Keratinocyte (primary cell): ENCODE data around the gene SC5D. TPM values are rescaled to one million over a fixed set of nuclear protein-coding genes. Genes with fewer than 3 reads are reported as not detected.

Experiments
- DNase-seq: peaks from one replicate; pipeline ENCODE4 v3.0.0-alpha.2; 2011; ENCODE audit warnings: low read depth, missing footprints, low spot score
- FAIRE-seq: peaks from 2 replicates; lab custom pipeline; 2011; peaks lifted over from hg19 to GRCh38; lab: Jason Lieb, UNC
- H2AFZ ChIP-seq: 2 replicates; pipeline ENCODE4 v1.6.0; 2012; ENCODE audit warnings: low read length, control low read depth, inconsistent platforms; ENCODE audit not compliant: control insufficient read depth
- H3K27ac ChIP-seq: 2 replicates; pipeline ENCODE4 v1.5.1; 2011; ENCODE audit warnings: low read length; ENCODE audit not compliant: control insufficient read depth, insufficient read depth
- H3K27me3 ChIP-seq: 3 replicates; pipeline ENCODE4 v1.6.0; 2011; ENCODE audit warnings: low read length; ENCODE audit not compliant: control insufficient read depth, insufficient read depth; ENCODE audit errors: extremely low read depth
- H3K36me3 ChIP-seq, 2 experiments: 2 replicates in 1 of 2; 3 replicates in 1 of 2; pipeline ENCODE4 v1.5.1; 2011; ENCODE audit warnings: low read length in 2 of 2, mild to moderate bottlenecking in 1 of 2; ENCODE audit not compliant: control insufficient read depth in 2 of 2, insufficient read depth in 2 of 2; ENCODE audit errors: extremely low read depth in 1 of 2
- H3K4me1 ChIP-seq: 3 replicates; pipeline ENCODE4 v1.5.1; 2011; ENCODE audit warnings: low read length; ENCODE audit not compliant: control insufficient read depth, insufficient read depth; ENCODE audit errors: extremely low read depth
- H3K4me2 ChIP-seq: 3 replicates; pipeline ENCODE4 v1.6.0; 2011; ENCODE audit warnings: low read depth, low read length; ENCODE audit not compliant: control insufficient read depth, insufficient read depth; ENCODE audit errors: extremely low read depth
- H3K4me3 ChIP-seq, 3 experiments: fragments of 200-600 bp in 1 of 3; sonication (generic) in 1 of 3; 2 replicates in 2 of 3; 3 replicates in 1 of 3; pipeline ENCODE4 v1.5.1; 2011 to 2016; ENCODE audit warnings: low read length in 3 of 3, mild to moderate bottlenecking in 3 of 3, control low read depth in 2 of 3, inconsistent platforms in 1 of 3, low read depth in 1 of 3, mixed read lengths in 1 of 3, mixed run types in 1 of 3, moderate library complexity in 1 of 3; ENCODE audit not compliant: control insufficient read depth in 2 of 3, insufficient read depth in 2 of 3; ENCODE audit errors: extremely low read depth in 1 of 3
- H3K79me2 ChIP-seq: 2 replicates; pipeline ENCODE4 v1.6.0; 2012; ENCODE audit warnings: low read length; ENCODE audit not compliant: control insufficient read depth, insufficient read depth
- H3K9ac ChIP-seq: 3 replicates; pipeline ENCODE4 v1.6.0; 2011; ENCODE audit warnings: low read length; ENCODE audit not compliant: control insufficient read depth, insufficient read depth; ENCODE audit errors: extremely low read depth
- H3K9me1 ChIP-seq: 3 replicates; pipeline ENCODE4 v1.6.0; 2011; ENCODE audit warnings: low read length; ENCODE audit not compliant: control insufficient read depth, insufficient read depth; ENCODE audit errors: extremely low read depth
- H3K9me3 ChIP-seq: 2 replicates; pipeline ENCODE4 v1.5.1; 2012; ENCODE audit warnings: low read depth, low read length; ENCODE audit not compliant: control insufficient read depth
- H4K20me1 ChIP-seq: 3 replicates; pipeline ENCODE4 v1.6.0; 2011; ENCODE audit warnings: low read length; ENCODE audit not compliant: control insufficient read depth, insufficient read depth; ENCODE audit errors: extremely low read depth
- CTCF ChIP-seq, 3 experiments: IDR thresholded peaks in 1 of 3; conservative IDR thresholded peaks in 1 of 3; optimal IDR thresholded peaks in 1 of 3; 2 replicates in 2 of 3; 3 replicates in 1 of 3; pipeline versions ENCODE3 to v1.5.1; 2011; ENCODE audit warnings: low read length in 3 of 3, mild to moderate bottlenecking in 3 of 3, moderate library complexity in 2 of 3, control low read depth in 1 of 3, inconsistent platforms in 1 of 3; ENCODE audit not compliant: insufficient read depth in 2 of 3; ENCODE audit errors: extremely low read depth in 1 of 3
- EZH2 ChIP-seq: IDR thresholded peaks from one replicate; pipeline ENCODE4 v1.6.1; 2012; ENCODE audit warnings: inconsistent platforms, mild to moderate bottlenecking, low read length, moderate library complexity
- dilution Hi-C: fragments of 300-500 bp; cut with MboI; formaldehyde crosslinking; loops from one replicate; pipeline ENCODE4 v1.7.0; 2020; ENCODE audit warnings: low sequenced_read_pairs; ENCODE audit not compliant: extremely low pct_ligation_motif_present
- polyA plus RNA-seq, 5 experiments: library from polyadenylated mRNA; depleted of rRNA in 3 of 5; stranded (reverse) in 3 of 5; stranded (forward) in 1 of 5; unstranded in 1 of 5; fragments of >200 nt; gene quantifications; 1 replicate in 1 of 5; 2 replicates in 3 of 5; 3 replicates in 1 of 5; pipeline versions ENCODE4 v1.2.1 to v1.2.3, GENCODE V29; 2011 to 2012; ENCODE audit warnings: missing spikeins in 2 of 5, low read depth in 1 of 5, low replicate concordance in 1 of 5

Gene SC5D
- polyA plus RNA-seq, 1 donor (not counting 4 experiments of a cell fraction or from before 2014, with no cell fraction given), result 273 TPM

GRCh38 chr11:121246021-121246768, 46.4 kb upstream of the SC5D start:
- no peaks in the 10 kb centered on the region for H3K9me1 ChIP-seq
- H3K36me3 ChIP-seq, result no peaks in the 10 kb centered on the region
- no peak overlapping the region for H3K9ac ChIP-seq
- H3K27ac ChIP-seq, result no peak overlapping the region
- H4K20me1 ChIP-seq, result no peaks in the 10 kb centered on the region
- no peak overlapping the region for H3K4me3 ChIP-seq
- H2AFZ ChIP-seq, result no peak overlapping the region
- H3K27me3 ChIP-seq, result peaks cover 3% of the 10 kb centered on the region
- H3K4me2 ChIP-seq, result no peak overlapping the region
- no peaks in the 10 kb centered on the region for H3K79me2 ChIP-seq
- no peak for FAIRE-seq
- dilution Hi-C loops, result no loop called here
- no peak for DNase-seq
- no peaks in the 10 kb centered on the region for H3K9me3 ChIP-seq
- H3K4me1 ChIP-seq, result no peaks in the 10 kb centered on the region
- TF ChIP-seq EZH2 (no peak), CTCF (optimal IDR thresholded peaks at IDR 0.05 in 1 of 3, IDR thresholded peaks at IDR 0.05 in 1 of 3, conservative IDR thresholded peaks at IDR 0.05 in 1 of 3; ENCODE audit: extremely low read depth in 1 of 3, insufficient read depth in 2 of 3, low read length in 3 of 3) (no peak)

- no peak for DNase-seq
- H3K9me3 ChIP-seq, result no peaks in the 10 kb centered on the region
- H3K27ac ChIP-seq, result no peak overlapping the region
- dilution Hi-C loops, result no loop called here
- H3K4me2 ChIP-seq, result no peak overlapping the region
- H3K27me3 ChIP-seq, result peaks cover 1% of the 10 kb centered on the region
- H4K20me1 ChIP-seq, result no peaks in the 10 kb centered on the region
- no peak for FAIRE-seq
- no peaks in the 10 kb centered on the region for H3K9me1 ChIP-seq
- H2AFZ ChIP-seq, result no peak overlapping the region
- H3K79me2 ChIP-seq, result no peaks in the 10 kb centered on the region
- no peaks in the 10 kb centered on the region for H3K36me3 ChIP-seq
- H3K9ac ChIP-seq, result no peak overlapping the region
- no peak overlapping the region for H3K4me3 ChIP-seq
- H3K4me1 ChIP-seq, result no peaks in the 10 kb centered on the region
- TF ChIP-seq CTCF (optimal IDR thresholded peaks at IDR 0.05 in 1 of 3, IDR thresholded peaks at IDR 0.05 in 1 of 3, conservative IDR thresholded peaks at IDR 0.05 in 1 of 3; ENCODE audit: extremely low read depth in 1 of 3, insufficient read depth in 2 of 3, low read length in 3 of 3), result no peak
- no peak for TF ChIP-seq EZH2
Observed at GRCh38 chr11:121246769-121247035, 45.9 kb upstream of the SC5D start.
